Neural progenitor cell (in vitro differentiated cells): ENCODE data around the gene PLPP2.

Experiments
- EZH2 ChIP-seq: fragments of 200-600 bp; sonication (generic); IDR thresholded peaks from 2 replicates; pipeline ENCODE4 v1.6.1; 2017; ENCODE audit warnings: antibody characterized with exemption, mild to moderate bottlenecking, moderate library complexity
- TF ChIP-seq, protein P1 (sequence below): fragments of 200-600 bp; sonication (generic); IDR thresholded peaks from 2 replicates; pipeline ENCODE4 v1.5.1; 2017; ENCODE audit warnings: antibody characterized with exemption, mild to moderate bottlenecking

DNA sequence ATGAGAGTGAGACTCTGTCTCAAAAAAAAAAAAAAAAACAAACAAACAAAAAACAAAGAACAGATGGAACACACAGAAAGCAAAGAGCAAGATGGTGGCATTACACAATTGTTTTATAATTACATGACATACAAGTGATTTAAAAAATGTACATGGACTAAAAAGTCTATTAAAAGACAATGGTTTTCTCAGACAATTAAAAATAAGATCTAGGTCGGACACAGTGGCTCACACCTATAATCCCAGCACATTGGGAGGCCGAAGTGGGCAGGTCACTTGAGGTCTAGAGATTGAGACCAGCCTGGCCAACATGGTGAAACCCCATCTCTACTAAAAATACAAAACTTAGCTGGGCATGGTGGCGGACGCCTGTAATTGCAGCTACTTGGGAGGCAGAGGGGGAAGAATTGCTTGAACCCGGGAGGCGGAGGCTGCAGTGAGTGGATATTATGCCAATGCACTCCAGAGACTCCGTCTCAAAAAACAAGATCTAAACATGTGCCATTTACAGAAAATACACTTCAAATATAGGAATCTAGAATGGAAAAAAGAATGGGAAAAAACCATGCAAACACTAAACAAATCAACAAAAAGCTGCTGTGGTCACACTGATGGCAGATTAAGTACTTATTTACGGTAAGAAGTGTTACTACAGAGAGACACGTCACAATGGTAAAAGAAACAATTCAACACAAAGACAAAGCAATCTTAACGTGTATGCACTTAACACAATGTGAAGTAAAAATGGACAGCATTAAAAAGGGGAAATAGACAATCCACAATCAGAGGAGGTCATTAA is 26.7 kb upstream of the PLPP2 start:
- TF ChIP-seq, protein P1, sequence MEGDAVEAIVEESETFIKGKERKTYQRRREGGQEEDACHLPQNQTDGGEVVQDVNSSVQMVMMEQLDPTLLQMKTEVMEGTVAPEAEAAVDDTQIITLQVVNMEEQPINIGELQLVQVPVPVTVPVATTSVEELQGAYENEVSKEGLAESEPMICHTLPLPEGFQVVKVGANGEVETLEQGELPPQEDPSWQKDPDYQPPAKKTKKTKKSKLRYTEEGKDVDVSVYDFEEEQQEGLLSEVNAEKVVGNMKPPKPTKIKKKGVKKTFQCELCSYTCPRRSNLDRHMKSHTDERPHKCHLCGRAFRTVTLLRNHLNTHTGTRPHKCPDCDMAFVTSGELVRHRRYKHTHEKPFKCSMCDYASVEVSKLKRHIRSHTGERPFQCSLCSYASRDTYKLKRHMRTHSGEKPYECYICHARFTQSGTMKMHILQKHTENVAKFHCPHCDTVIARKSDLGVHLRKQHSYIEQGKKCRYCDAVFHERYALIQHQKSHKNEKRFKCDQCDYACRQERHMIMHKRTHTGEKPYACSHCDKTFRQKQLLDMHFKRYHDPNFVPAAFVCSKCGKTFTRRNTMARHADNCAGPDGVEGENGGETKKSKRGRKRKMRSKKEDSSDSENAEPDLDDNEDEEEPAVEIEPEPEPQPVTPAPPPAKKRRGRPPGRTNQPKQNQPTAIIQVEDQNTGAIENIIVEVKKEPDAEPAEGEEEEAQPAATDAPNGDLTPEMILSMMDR, result no peak
- TF ChIP-seq EZH2, result no peak
